H9 (cell line): ENCODE data around the gene WSCD2. TPM values are rescaled to one million over a fixed set of nuclear protein-coding genes. Genes with fewer than 3 reads are reported as not detected.

Experiments
- DNase-seq: peaks from one replicate; pipeline ENCODE4 v3.0.0-alpha.2; 2017
- H2AFZ ChIP-seq: one replicate; pipeline ENCODE4 v1.6.1; 2013; ENCODE audit warnings: mild to moderate bottlenecking, low read length, control low read depth, moderate library complexity
- H2AK5ac ChIP-seq: 2 replicates; pipeline ENCODE4 v1.6.1; 2013; ENCODE audit warnings: low read length, control low read depth, mixed read lengths; ENCODE audit not compliant: insufficient read length
- H2BK120ac ChIP-seq: one replicate; pipeline ENCODE4 v1.6.1; 2013; ENCODE audit warnings: low read depth, mild to moderate bottlenecking, low read length, control low read depth, inconsistent platforms; ENCODE audit not compliant: poor library complexity, severe bottlenecking
- H2BK12ac ChIP-seq: 2 replicates; pipeline ENCODE4 v1.6.1; 2013; ENCODE audit warnings: low read length, control low read depth, mixed read lengths, low read depth; ENCODE audit not compliant: insufficient read length
- H2BK15ac ChIP-seq: 2 replicates; pipeline ENCODE4 v1.6.1; 2013; ENCODE audit warnings: low read depth, low read length, control low read depth
- H2BK20ac ChIP-seq: one replicate; pipeline ENCODE4 v1.6.1; 2013; ENCODE audit warnings: low read depth, mild to moderate bottlenecking, low read length, control low read depth, inconsistent platforms; ENCODE audit not compliant: poor library complexity, severe bottlenecking
- H2BK5ac ChIP-seq: 2 replicates; pipeline ENCODE4 v1.6.1; 2013; ENCODE audit warnings: low read length, control low read depth, mixed read lengths; ENCODE audit not compliant: insufficient read length
- H3K14ac ChIP-seq: 2 replicates; pipeline ENCODE4 v1.6.1; 2013; ENCODE audit warnings: low read length, control low read depth; ENCODE audit not compliant: insufficient read depth
- H3K18ac ChIP-seq: 2 replicates; pipeline ENCODE4 v1.6.1; 2013; ENCODE audit warnings: low read depth, mild to moderate bottlenecking, mixed read lengths, low read length, control low read depth; ENCODE audit not compliant: insufficient read length
- H3K23ac ChIP-seq: 2 replicates; pipeline ENCODE4 v1.6.1; 2013; ENCODE audit warnings: low read length, control low read depth, mixed read lengths, low read depth; ENCODE audit not compliant: insufficient read length
- H3K23me2 ChIP-seq: 2 replicates; pipeline ENCODE4 v1.6.1; 2013; ENCODE audit warnings: low read depth, mild to moderate bottlenecking, mixed read lengths, low read length, control low read depth; ENCODE audit not compliant: insufficient read length, poor library complexity, severe bottlenecking
- H3K27ac ChIP-seq: 2 replicates; pipeline ENCODE4 v1.5.1; 2013; ENCODE audit warnings: low read length, control low read depth, mixed read lengths, low read depth; ENCODE audit not compliant: insufficient read length
- H3K27me3 ChIP-seq: 2 replicates; pipeline ENCODE4 v1.6.1; 2013; ENCODE audit warnings: low read length, control low read depth, inconsistent platforms; ENCODE audit not compliant: insufficient read depth
- H3K4ac ChIP-seq: 2 replicates; pipeline ENCODE4 v1.6.1; 2013; ENCODE audit warnings: low read depth, mild to moderate bottlenecking, control low read depth, inconsistent platforms, low read length, moderate library complexity
- H3K4me1 ChIP-seq: 2 replicates; pipeline ENCODE4 v1.6.1; 2013; ENCODE audit warnings: low read length, control low read depth, inconsistent platforms; ENCODE audit not compliant: insufficient read depth
- H3K4me2 ChIP-seq: 2 replicates; pipeline ENCODE4 v1.6.1; 2013; ENCODE audit warnings: low read length, control low read depth, mixed read lengths; ENCODE audit not compliant: insufficient read length, insufficient read depth
- H3K56ac ChIP-seq: 2 replicates; pipeline ENCODE4 v1.6.1; 2013; ENCODE audit warnings: low read depth, mild to moderate bottlenecking, mixed read lengths, low read length, control low read depth; ENCODE audit not compliant: insufficient read length
- H3K79me1 ChIP-seq: 2 replicates; pipeline ENCODE4 v1.6.1; 2013; ENCODE audit warnings: low read depth, mild to moderate bottlenecking, moderate library complexity, low read length, control low read depth, inconsistent platforms; ENCODE audit not compliant: insufficient read depth, poor library complexity, severe bottlenecking
- H3K79me2 ChIP-seq: 2 replicates; pipeline ENCODE4 v1.6.1; 2013; ENCODE audit warnings: low read length, control low read depth, inconsistent platforms; ENCODE audit not compliant: insufficient read depth
- H3K9ac ChIP-seq: 2 replicates; pipeline ENCODE4 v1.6.1; 2013; ENCODE audit warnings: low read length, control low read depth, mixed read lengths; ENCODE audit not compliant: insufficient read length; ENCODE audit errors: extremely low read depth
- H3K9me3 ChIP-seq: one replicate; pipeline ENCODE4 v1.6.1; 2013; ENCODE audit warnings: low read depth, low read length, inconsistent platforms; ENCODE audit not compliant: control insufficient read depth
- H3T11ph ChIP-seq: one replicate; pipeline ENCODE4 v1.6.1; 2013; ENCODE audit warnings: mild to moderate bottlenecking, low read length, control low read depth, inconsistent platforms
- H4K20me1 ChIP-seq: one replicate; pipeline ENCODE4 v1.6.1; 2013; ENCODE audit not compliant: control insufficient read depth, insufficient read length, insufficient read depth
- H4K5ac ChIP-seq: 2 replicates; pipeline ENCODE4 v1.6.1; 2013; ENCODE audit warnings: low read depth, mild to moderate bottlenecking, mixed read lengths, low read length, control low read depth; ENCODE audit not compliant: insufficient read length
- H4K8ac ChIP-seq: replicated peaks from 2 replicates; pipeline ENCODE4 v1.6.1; 2013; ENCODE audit warnings: low read length, control low read depth, mixed read lengths, low read depth; ENCODE audit not compliant: insufficient read length
- H4K91ac ChIP-seq: 2 replicates; pipeline ENCODE4 v1.6.1; 2013; ENCODE audit warnings: low read depth, mild to moderate bottlenecking, moderate library complexity, mixed read lengths, low read length, control low read depth; ENCODE audit not compliant: insufficient read length
- H3K27ac Mint-ChIP-seq, 3 experiments: 2 replicates in 2 of 3; 3 replicates in 1 of 3; pipeline ENCODE4 v1.8.0; 2020 to 2021; ENCODE audit warnings: mixed read lengths in 3 of 3, mild to moderate bottlenecking in 1 of 3, moderate library complexity in 1 of 3
- H3K27me3 Mint-ChIP-seq: 2 replicates; pipeline ENCODE4 v1.8.0; 2021; ENCODE audit warnings: low read depth, mild to moderate bottlenecking, moderate library complexity, mixed read lengths
- H3K36me3 Mint-ChIP-seq, 3 experiments: 2 replicates in 2 of 3; 3 replicates in 1 of 3; pipeline ENCODE4 v1.8.0; 2020 to 2021; ENCODE audit warnings: low read depth in 3 of 3, mixed read lengths in 3 of 3; ENCODE audit not compliant: insufficient read depth in 1 of 3
- H3K4me1 Mint-ChIP-seq, 2 experiments: 2 replicates each; pipeline ENCODE4 v1.8.0; 2020; ENCODE audit warnings: mixed read lengths in 2 of 2
- H3K4me3 Mint-ChIP-seq, 2 experiments: 2 replicates in 1 of 2; 3 replicates in 1 of 2; pipeline ENCODE4 v1.8.0; 2020 to 2021; ENCODE audit warnings: mild to moderate bottlenecking in 2 of 2, mixed read lengths in 2 of 2, moderate library complexity in 1 of 2
- H3K9me3 Mint-ChIP-seq, 2 experiments: 2 replicates in 1 of 2; 3 replicates in 1 of 2; pipeline ENCODE4 v1.8.0; 2020; ENCODE audit warnings: mild to moderate bottlenecking in 2 of 2, mixed read lengths in 2 of 2, moderate library complexity in 1 of 2
- CTCF ChIP-seq: fragments of 200-600 bp; sonication (generic); conservative IDR thresholded peaks from 3 replicates; pipeline ENCODE4 v1.8.0; 2021; ENCODE audit warnings: antibody characterized with exemption, mild to moderate bottlenecking
- WGBS: extraction: QIAGEN DNeasy Blood & Tissue Kit; methylation state at CpG from one replicate; pipeline ENCODE4 v1.1.7; 2013; ENCODE audit warnings: missing lambda C conversion rate, low lambda C conversion rate, mixed read lengths; ENCODE audit not compliant: insufficient read length; ENCODE audit errors: extremely low coverage; 5-methylcytosine and 5-hydroxymethylcytosine counted together
- total RNA-seq: library from RNA; stranded (reverse); gene quantifications from 2 replicates; pipeline ENCODE4 v1.2.1, GENCODE V29; 2021

The WSCD2 gene
- total RNA-seq, 1 experiment from 2014 or later: 0.92 TPM

GRCh38 chr12:108252523-108252922, 123.4 kb downstream of the WSCD2 start:
- H4K20me1 ChIP-seq: no peaks in the 10 kb centered on the region
- no peaks in the 10 kb centered on the region for H3K23me2 ChIP-seq
- H3K4me2 ChIP-seq: no peak overlapping the region
- H3K9ac ChIP-seq: no peak overlapping the region
- Mint-ChIP-seq H3K9me3 (no peaks in the 10 kb centered on the region), H3K4me1 (peaks cover 21 to 30% of the 10 kb centered on the region in 2 experiments), H3K36me3 (no peaks in the 10 kb centered on the region; a peak in 1 of 7 replicates), H3K27me3 (peaks cover 4% of the 10 kb centered on the region), H3K27ac (peak overlapping the region in 1 of 3 experiments; percentile 41; a peak in 1 of 7 replicates), H3K4me3 (no peak overlapping the region)
- no peak overlapping the region for H3T11ph ChIP-seq
- no peaks in the 10 kb centered on the region for H3K79me2 ChIP-seq
- WGBS: no CpG with 5 or more reads among the region's 7 CpGs
- H3K14ac ChIP-seq: no peak overlapping the region
- H2BK5ac ChIP-seq: no peak overlapping the region
- no peak overlapping the region for H4K8ac ChIP-seq
- no peak overlapping the region for H2BK15ac ChIP-seq
- H3K9me3 ChIP-seq: no peaks in the 10 kb centered on the region
- no peak overlapping the region for H3K18ac ChIP-seq
- no peak overlapping the region for H2BK12ac ChIP-seq
- TF ChIP-seq CTCF: no peak
- H3K56ac ChIP-seq: no peak overlapping the region
- no peaks in the 10 kb centered on the region for H3K27me3 ChIP-seq
- H4K91ac ChIP-seq: no peak overlapping the region
- no peaks in the 10 kb centered on the region for H3K79me1 ChIP-seq
- no peak overlapping the region for H3K23ac ChIP-seq
- H3K4me1 ChIP-seq: peaks cover 7% of the 10 kb centered on the region
- no peak overlapping the region for H2AK5ac ChIP-seq
- no peak overlapping the region for H2BK120ac ChIP-seq
- H2BK20ac ChIP-seq: no peak overlapping the region
- no peak overlapping the region for H3K4ac ChIP-seq
- no peak overlapping the region for H4K5ac ChIP-seq
- no peak overlapping the region for H3K27ac ChIP-seq
- no peak for DNase-seq
- H2AFZ ChIP-seq: no peak overlapping the region
